AG04450 (cell line): Measurements from ENCODE around the gene RNF14. TPM values are rescaled to one million over a fixed set of nuclear protein-coding genes. Genes with fewer than 3 reads are reported as not detected.

Experiments used
- CTCF ChIA-PET: fragments of 300-600, 350-600 bp; formaldehyde crosslinking; extraction: SDS; loops from one replicate; lab custom pipeline; 2022; ENCODE audit warnings: antibody characterized with exemption, inconsistent platforms; lab: Charles Lee
- POLR2A ChIA-PET: fragments of 350-600 bp; formaldehyde crosslinking; extraction: SDS; loops from one replicate; lab custom pipeline; 2021; ENCODE audit warnings: antibody characterized with exemption, inconsistent platforms; lab: Yijun Ruan, JAX
- DNase-seq: peaks from one replicate; pipeline ENCODE4 v3.0.0-alpha.2; 2011; ENCODE audit warnings: low read depth, low spot score
- H3K27ac ChIP-seq: one replicate; pipeline ENCODE4 v1.5.1; 2012; ENCODE audit warnings: low read depth, low read length, control low read depth
- H3K27me3 ChIP-seq: one replicate; pipeline ENCODE4 v1.6.0; 2012; ENCODE audit warnings: low read length; ENCODE audit not compliant: control insufficient read depth, insufficient read depth
- H3K4me3 ChIP-seq: 2 replicates; pipeline ENCODE4 v1.5.1; 2011; ENCODE audit warnings: mild to moderate bottlenecking, low read depth, low read length, control low read depth
- H3K9me3 ChIP-seq: 2 replicates; pipeline ENCODE4 v1.5.1; 2012; ENCODE audit warnings: low read length; ENCODE audit not compliant: control insufficient read depth, insufficient read depth
- polyA plus RNA-seq: library from polyadenylated mRNA; depleted of rRNA; stranded (reverse); fragments of >200 nt; gene quantifications from 2 replicates; pipeline ENCODE4 v1.2.3, GENCODE V29; 2011
- TF ChIP-seq, protein P1 (sequence below): IDR thresholded peaks from 2 replicates; pipeline ENCODE4 v1.5.1; 2011; ENCODE audit warnings: low read depth, low read length, control low read depth, inconsistent platforms

The RNF14 gene
- polyA plus RNA-seq, 1 experiment = 38.1 TPM

DNA sequence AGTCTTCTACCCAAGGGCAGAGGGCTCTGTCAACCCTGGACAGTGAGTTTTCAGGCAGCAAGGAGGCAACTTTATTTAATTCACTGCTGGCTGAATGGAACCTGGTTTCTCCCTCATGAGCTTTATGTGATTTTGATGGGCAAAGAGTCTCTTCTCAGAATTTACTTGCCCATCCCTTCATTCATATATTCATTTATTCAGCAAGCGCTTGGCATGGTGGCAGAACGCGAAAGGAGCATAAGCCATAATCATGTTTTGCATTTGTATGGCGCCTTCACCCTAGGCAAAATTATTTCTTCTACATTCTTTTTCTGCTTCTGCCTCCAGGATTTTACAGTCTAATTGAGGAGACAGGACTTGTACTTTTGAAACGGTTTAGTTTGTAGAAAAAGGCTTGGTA is 37.2 kb upstream of the RNF14 start:
- TF ChIP-seq, protein P1, sequence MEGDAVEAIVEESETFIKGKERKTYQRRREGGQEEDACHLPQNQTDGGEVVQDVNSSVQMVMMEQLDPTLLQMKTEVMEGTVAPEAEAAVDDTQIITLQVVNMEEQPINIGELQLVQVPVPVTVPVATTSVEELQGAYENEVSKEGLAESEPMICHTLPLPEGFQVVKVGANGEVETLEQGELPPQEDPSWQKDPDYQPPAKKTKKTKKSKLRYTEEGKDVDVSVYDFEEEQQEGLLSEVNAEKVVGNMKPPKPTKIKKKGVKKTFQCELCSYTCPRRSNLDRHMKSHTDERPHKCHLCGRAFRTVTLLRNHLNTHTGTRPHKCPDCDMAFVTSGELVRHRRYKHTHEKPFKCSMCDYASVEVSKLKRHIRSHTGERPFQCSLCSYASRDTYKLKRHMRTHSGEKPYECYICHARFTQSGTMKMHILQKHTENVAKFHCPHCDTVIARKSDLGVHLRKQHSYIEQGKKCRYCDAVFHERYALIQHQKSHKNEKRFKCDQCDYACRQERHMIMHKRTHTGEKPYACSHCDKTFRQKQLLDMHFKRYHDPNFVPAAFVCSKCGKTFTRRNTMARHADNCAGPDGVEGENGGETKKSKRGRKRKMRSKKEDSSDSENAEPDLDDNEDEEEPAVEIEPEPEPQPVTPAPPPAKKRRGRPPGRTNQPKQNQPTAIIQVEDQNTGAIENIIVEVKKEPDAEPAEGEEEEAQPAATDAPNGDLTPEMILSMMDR = no peak
- H3K9me3 ChIP-seq = no peaks in the 10 kb centered on the region; the same call in 1 of the 2 replicates
- H3K27me3 ChIP-seq = no peaks in the 10 kb centered on the region
- H3K27ac ChIP-seq = no peak overlapping the region
- ChIA-PET POLR2A (no interaction called here), CTCF (interaction anchor here (0.6 kb wide), 1 partner anchor 29 kb away, joined by 3 read pairs; no protein-coding TSS in a partner anchor)
- no peak overlapping the region for H3K4me3 ChIP-seq
- DNase-seq = no peak

DNA sequence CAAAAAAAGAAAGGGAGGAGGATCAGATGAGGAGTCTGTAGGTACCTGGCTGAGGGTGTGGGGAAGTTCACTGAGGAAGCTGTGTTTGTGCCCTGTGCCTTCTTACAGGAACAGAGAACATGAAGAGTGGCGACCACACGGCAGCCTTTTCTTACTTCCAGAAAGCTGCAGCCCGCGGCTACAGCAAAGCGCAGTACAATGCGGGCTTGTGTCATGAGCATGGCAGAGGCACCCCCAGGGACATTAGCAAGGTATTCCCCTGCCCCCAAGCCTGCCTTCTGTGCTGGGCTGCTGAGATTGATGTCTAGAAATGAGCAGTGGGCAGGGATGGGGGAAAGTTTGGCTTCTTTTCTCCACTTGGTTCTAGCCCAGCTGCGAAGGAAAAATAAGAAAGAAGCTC is 35.8 kb upstream of the RNF14 start:
- TF ChIP-seq, protein P1 = no peak
- H3K9me3 ChIP-seq = no peaks in the 10 kb centered on the region
- no peak overlapping the region for H3K27ac ChIP-seq
- no peak for DNase-seq
- ChIA-PET POLR2A (no interaction called here), CTCF (no interaction called here)
- H3K4me3 ChIP-seq = no peak overlapping the region
- H3K27me3 ChIP-seq = no peaks in the 10 kb centered on the region

DNA sequence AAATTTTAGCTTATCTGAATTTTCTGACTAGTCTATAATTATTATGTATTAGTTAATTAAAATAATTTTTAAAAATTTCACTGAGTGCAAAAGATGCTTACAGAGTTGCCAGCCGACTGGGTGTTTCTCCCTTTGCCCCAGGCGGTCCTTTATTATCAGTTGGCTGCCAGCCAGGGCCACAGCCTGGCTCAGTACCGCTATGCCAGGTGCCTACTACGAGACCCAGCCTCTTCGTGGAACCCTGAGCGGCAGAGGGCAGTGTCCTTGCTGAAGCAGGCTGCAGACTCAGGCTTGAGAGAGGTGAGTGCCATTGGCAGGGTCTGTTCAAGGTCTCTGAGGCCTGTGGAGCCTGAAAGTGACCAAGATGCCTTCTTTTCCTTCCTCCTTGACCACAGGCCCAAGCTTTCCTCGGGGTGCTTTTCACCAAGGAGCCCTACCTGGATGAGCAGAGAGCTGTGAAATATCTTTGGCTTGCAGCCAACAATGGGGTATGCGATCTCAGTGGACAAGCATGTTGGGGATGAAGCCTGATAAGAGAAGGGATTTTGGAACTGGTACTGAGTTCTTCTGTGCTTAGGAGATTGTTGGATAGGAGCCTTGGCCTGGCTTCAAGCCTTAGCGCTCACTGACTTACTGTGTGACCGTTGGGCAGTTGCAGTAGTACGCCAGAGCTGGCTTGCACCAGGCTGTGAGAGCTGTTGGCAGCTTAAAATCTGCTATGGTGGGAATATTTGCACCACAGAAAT is 34.6 kb upstream of the RNF14 start:
- H3K27me3 ChIP-seq = no peaks in the 10 kb centered on the region
- H3K9me3 ChIP-seq = no peaks in the 10 kb centered on the region
- ChIA-PET POLR2A (no interaction called here), CTCF (interaction anchor here (1.7 kb wide), 1 partner anchor 27 kb away, joined by 6 read pairs; no protein-coding TSS in a partner anchor)
- TF ChIP-seq, protein P1 = no peak
- H3K4me3 ChIP-seq = no peak overlapping the region
- DNase-seq = no peak
- no peak overlapping the region for H3K27ac ChIP-seq

DNA sequence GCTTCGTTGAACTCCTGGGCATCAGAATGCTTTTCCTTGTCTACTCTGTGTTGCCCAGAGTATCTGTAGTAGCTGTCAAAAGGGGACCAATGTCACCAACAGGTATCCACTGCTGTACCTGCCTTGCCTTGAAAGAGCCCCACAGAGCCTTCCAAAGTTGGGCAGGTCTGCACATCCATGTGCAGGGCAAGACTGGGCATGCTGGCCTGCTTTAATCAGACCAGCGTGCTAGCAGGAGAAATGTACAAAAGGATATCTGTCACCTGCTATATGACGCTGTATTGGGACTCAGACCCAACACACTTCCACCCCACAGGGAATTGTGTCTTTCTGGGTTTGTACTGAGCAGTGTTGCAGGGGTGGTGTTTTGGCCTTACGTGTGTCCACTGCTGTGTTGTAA is 33.4 kb upstream of the RNF14 start:
- Histone ChIP-seq H3K27ac (no peak overlapping the region), H3K4me3 (no peak overlapping the region), H3K27me3 (no peaks in the 10 kb centered on the region), H3K9me3 (no peaks in the 10 kb centered on the region)
- POLR2A ChIA-PET = interaction anchor here (1.1 kb wide), 1 partner anchor 12 kb away, joined by 4 read pairs; the partner anchor contains the start of gene DELE1
- no peak for DNase-seq
- CTCF ChIA-PET = interaction anchor here (2.1 kb wide), 1 partner anchor 26 kb away, joined by 12 read pairs; no protein-coding TSS in a partner anchor
- TF ChIP-seq, protein P1 = no peak

DNA sequence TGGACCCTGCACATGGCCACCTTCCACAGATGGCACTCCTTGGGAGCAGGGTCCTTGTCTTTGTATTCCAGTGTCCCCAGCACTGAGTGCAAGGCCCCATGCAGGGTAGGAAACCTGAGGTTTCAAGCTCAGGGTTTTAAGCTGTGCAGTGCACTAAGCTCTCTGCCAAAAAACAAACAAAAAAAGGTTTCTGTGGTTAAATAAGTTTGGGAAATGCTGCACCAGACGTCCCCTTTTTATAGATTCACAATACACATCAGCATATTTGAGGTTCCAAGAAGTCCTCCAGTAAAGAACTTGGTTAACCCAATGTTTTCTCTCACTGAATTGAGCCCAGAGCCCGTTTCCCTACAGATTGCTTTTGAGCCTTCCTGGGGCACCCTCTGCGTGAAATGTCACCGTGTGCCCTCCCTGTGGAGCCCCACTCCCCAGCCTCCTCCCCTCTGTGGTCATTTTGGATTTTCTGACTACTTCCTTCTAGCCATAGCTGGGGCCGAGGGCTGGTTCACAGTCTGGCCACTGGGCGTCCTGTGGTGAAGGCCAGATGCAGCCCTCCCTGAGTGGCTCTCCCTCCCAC is 28.1 kb upstream of the RNF14 start:
- TF ChIP-seq, protein P1 = peak; percentile 24; the same call in 1 of the 2 replicates
- no peaks in the 10 kb centered on the region for H3K9me3 ChIP-seq
- no peak overlapping the region for H3K27ac ChIP-seq
- ChIA-PET POLR2A (interaction anchor here (1.2 kb wide), 1 partner anchor 17 kb away, joined by 6 read pairs; the partner anchor contains the start of gene DELE1), CTCF (interaction anchor here (0.9 to 10.2 kb wide), 7 partner anchors 11 to 275 kb away, joined by 3 to 80 read pairs (median 3); partner anchors contain the start of gene PCDH12)
- DNase-seq = no peak
- H3K27me3 ChIP-seq = no peaks in the 10 kb centered on the region
- H3K4me3 ChIP-seq = no peak overlapping the region
